CD4-positive, alpha-beta T cell treated with Interleukin-4 for 1 hour (primary cell): ENCODE results near the gene RASSF8.

Experiments
- DNase-seq, 2 donors: peaks; one replicate each; pipeline ENCODE4 v3.0.0-alpha.2; 2020 to 2022

Gene RASSF8

DNA sequence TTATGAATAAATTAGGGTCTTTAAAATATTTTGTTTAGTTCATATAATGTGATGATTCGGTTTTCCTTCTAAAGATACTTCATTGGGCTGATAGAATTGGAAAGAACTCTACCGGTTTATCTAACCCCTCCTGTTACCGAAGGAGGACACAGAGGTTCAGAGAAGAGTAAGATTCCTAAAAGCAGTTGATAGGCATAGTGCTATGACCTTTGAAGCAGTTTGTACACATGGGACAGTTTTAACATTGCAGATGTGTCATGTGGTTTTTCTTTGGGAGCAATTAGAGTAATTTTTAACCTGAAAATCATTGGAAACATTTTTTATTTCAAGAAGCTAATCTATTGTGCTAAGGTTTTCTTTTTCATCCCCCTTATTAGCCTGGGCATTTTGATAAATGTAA, 103.5 kb downstream of the RASSF8 start:
- no peak for DNase-seq

DNA sequence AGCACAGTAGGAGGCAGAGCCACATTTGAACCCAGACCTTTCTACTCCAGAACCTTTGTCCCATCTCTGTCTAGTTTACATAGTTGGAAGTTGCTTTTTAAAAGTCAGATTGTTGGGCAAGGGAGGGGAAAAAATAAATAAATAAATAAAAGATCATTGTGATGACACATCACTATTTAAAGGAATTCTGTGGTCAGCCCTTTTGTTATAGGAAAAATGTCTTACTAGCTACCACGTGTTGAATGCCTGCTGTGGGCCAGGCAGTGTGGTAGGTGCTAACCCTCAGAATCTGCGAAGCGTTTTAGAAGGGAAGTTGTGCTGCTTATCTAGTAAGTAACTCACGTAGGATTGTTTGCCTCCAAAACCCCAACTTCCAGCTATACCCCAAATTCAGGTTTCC, 104.1 kb downstream of the RASSF8 start:
- DNase-seq: no peak

DNA sequence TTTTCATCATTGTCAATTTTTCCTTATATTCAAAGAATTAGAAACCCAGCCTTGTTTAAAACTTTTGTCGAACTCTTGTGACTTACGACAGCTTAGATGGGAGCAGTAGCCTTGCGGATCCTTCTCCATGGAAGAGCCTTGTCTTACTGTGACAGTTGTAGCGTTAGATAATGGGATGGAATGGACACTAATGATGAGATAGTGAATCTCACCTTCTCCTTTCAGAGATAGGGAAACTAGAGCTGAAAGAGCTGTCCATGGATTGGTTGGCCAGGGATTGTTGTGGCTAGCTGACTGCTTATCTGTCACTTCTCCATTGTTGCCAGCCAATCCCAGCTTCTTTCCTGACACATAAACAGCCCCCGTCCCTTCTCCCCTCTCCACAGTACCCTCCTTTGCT, 107.0 kb downstream of the RASSF8 start:
- DNase-seq: no peak

DNA sequence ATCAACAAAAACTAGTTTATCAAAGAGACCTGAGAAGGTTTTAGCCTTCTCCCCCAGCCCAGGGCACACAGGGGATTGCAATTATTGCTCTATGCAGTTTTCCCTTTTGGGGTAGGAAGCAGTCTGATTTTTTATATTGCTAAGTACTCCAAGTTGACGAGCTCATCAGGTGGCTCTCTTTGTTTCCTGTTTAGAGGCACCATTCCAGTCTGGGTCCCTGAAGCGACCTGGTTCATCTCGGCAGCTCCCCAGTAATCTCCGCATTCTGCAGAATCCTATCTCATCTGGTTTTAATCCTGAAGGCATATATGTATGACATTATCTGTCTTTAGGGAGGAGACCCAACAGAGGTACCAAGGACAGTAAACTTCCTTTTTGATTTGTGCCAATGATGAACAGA, 110.0 kb downstream of the RASSF8 start:
- no peak for DNase-seq

DNA sequence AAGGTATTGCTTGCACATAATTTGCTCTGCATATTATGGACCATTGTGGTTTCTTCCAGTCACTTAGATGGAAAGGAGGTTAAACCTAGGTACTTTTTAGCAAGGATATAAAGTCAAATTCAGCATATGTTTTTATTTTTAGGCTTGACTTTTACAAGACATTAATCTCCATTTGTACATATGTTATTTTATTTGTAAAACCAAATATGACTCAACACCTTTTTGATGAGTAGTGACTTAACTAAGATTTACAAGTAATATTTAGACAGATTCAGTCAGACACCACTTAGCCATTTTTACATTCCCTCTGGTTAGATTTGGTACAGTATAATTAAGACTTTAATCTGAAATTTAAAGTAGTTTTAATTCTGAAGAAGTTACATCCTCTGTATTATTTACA, 111.3 kb downstream of the RASSF8 start:
- no peak for DNase-seq

DNA sequence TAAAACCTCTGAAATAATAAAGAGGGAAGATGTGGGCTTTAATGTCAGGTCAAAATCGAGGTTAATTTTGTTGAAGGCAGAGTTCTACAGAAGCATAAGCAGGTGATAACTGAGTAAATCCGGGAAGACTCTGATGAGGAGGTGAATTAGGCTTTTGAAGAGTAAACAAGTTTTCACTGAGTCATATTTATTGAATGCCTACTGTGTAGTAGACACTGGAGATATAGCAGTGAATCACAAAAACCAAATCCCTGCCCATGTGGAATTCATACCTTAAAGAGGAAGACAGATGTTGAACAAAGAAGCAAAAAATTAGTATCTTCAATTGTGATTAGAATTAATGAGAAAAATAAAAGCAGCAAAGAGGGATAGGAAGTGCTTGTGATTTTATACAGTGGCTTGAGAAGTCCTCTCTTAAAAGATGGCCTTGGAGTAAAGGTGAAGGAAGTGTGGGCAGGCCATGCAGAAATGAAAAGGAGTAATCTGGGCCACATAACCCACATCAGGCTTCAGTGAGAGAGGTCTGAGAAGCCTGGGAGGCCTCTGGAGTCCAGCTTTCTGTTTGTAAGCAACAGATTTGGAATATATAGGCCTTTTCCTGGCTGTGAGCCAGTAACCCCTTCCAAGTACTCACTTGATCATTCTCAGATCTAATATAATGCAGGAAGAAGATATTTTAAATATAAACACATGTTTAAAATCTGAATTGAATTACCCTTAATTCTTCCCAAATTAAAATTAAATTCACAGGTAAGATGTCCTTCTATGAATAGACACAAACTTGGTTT, 119.6 kb downstream of the RASSF8 start:
- no peak for DNase-seq

DNA sequence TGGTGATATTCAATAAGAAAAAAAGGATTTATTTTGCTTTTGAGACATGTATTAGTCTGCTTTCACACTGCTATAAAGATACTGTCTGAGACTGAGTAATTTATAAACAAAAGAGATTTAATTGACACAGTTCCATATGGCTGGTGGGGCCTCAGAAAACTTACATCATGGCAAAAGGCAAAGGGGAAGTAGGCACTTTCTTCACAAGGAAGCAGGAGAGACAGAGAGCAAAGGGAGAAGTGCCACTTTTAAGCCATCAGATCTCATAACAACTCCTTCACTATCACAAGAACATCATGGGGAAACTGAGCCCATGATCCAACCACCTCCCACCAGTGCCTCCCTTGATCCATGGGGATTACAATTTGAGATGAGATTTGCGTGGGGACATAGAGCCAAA, 122.4 kb downstream of the RASSF8 start:
- DNase-seq: no peak

DNA sequence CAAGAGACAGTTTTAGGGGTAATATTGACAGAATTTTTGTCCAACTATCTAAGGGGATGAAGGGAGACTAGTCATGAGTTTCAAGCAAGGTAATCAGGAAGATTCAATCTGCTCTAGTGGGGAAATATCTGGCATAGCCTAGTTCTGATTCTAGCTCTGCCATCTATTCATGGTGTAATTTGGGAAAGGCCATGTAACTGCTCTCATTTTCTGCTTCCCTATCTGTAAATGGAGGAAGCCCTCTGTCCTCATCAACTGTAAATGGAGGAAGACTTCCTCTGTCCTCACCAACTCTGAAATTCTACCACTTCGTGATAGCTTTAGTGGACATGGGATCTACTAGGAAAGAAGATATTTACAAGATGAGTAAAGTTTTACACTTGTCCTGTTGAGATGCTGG, 128.5 kb downstream of the RASSF8 start:
- no peak for DNase-seq

DNA sequence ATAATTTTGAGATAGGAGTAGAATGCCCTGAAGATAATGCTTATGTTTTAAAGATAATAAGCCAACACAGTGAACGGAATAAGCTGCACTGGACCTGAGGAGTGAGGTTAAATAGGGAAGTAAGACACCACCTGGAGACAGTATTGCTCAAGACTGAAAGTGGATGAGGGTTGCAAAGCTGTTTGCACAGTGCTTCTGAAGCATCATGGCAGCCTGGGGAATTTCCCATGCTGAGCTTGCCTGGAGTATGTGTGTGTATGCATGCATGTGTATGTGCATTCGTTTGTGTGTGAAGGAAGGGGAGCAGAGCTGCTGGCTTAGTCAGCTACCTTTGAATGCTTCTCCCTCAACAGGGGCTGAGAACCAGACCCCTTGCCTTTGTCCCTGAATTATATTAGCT, 130.5 kb downstream of the RASSF8 start:
- DNase-seq: peak in 1 of 2 donors; percentile 12

DNA sequence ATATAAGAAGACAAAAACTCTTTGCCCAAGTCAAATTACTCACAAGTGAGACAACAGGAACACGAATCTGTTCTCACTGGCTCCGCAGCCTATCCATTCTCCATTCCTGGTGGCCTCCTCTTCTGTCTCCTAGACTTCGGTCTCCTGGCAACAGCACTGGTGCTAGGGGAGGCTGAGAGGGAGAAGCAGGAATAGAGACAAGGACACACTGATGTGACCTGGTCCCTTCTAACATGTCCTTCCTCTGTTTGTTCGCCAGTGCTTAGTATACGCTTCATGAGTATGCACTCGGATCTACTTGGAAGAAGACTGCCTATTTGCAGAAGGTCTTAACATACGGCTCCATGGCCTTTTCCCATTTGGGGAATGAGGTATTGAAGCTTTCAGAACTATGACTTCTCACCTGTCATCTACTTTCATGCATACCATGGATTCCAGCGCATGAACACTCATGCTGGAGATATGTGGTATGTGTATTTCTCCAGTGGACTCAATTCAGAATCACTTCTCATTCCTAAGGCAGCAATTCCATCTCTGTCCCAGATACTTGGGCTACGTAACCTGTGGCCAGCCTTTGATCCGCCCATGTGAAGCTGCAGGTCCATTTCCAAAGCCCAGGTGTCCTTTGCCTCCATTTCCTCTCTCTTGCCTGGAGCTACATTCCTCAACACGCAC, 132.5 kb downstream of the RASSF8 start:
- DNase-seq: no peak

DNA sequence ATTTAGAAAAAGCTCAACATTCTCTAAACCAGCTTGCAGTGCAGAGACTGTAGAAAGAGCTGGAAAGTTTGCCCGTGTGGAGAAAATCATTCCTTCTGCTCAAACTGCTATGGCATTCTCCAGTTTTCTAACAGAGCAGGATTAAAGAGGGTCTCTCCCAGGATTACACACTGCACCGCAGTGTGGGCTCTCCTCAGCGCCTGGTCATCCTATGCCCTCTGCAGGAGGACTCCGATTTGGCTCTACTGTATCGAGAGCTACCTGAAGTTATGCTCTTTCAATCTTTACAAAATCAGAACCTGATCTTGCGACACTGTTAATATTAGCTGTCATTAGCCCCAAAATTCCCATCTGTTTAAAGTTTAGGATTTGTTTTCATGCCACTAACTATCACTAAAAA, 133.3 kb downstream of the RASSF8 start:
- no peak for DNase-seq

DNA sequence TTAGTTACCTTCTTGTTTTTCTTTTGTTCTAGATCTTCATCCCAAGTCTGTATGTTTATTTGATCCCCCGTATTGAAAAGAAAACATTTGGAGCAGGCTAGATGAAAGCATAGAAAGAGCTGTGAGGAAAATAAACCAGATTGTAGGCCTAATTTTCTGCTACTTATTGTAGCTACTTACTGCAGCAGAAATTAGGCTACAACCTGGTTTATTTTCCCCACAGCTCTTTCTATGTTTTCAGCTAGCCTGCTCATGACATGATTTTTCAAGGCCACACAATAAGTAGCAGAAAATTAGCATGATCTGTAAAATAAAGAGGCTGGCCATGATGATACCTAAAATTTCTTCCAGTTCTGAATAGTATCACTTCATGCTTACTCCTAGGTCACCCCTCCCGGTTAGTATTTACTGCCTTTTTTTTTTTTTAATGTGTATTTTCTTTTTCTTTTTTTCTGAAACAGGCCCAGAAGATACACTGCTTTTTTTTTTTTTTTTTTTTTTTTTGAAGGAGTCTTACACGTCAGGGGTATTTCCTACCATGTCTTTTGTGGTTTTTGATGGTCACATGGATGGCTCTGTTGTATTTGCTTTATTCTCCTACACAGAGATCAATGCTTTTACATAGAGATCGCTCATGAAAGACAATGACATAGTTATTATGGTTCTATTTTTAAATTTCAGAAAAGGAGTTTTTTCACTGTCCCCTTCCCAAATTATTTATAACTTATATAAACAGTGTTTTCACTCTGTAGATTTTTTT, 134.0 kb downstream of the RASSF8 start:
- no peak for DNase-seq

DNA sequence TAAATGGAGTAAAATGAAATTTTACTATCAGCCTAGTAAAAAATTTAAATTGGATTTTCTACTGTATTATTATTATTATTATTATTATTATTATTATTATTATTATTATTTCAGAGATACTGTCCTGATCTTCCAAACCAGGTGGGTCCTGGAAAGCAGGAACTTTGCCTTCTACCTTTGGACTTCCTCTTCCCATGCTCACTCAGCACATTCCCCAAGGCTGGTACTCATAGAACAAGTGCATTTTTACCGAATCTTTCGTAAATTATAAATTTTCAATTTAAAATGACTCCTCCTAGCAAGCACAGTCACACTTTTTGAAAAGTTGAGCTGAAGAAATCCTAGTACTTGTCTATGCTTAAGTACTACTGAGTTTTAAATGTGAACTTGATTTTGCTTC, 136.7 kb downstream of the RASSF8 start:
- no peak for DNase-seq

DNA sequence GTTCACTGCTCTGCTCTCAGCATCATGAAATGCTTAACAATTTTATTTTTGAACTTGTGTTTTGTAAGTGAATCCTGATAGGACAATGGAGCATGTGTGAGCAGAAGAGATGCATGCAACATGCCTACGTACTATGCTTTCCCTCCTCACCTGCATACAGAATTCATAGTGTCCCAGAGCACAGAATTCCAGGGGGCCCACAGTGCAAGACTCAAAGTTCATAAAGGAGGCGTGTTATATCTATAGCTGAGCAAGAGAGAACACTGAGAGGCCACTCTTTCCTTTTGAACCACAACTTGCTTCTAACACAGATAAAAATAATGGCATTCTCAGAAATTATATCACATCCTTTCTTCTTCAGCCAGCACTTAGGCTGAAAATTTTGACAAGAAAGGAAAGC, 137.6 kb downstream of the RASSF8 start:
- no peak for DNase-seq

DNA sequence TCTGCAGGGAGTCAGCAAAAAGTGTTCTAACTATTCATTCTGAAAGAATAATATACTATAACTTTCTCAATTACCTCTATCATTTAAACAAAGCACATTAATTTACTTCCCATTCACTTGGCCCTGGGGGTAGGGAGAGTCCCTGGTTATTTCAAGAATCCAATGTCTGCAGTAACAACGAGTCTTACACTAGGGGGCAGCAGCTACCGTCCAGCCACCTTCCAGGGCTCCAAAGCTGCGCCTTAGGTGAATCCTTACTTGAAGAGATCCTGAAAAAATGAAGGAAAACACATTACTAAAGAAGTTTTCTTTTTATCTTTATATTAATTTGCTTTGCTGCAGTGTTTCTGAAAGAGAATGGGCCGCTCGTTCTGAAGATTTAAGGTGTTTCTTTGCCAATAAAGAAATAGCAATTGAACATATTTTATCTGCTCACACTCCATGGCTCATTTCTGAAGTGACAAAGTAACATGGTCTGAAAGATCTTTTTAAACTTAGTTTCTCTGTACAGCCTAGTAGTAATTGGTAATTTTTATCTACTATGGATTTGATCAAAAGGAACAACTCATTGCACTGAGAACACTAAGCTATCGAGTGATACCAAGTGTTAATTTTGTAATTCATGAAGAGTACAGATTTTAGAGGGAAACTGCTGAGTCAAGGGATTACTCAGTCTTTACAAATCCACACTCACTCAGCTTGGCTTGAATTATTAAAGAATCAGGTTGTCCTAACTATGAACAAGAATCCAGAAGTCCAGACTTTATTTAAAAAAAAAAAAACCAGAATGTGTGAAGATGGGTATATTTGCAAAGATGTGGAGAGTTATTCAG, 138.8 kb downstream of the RASSF8 start:
- DNase-seq: peak; percentile 60 to 63

DNA sequence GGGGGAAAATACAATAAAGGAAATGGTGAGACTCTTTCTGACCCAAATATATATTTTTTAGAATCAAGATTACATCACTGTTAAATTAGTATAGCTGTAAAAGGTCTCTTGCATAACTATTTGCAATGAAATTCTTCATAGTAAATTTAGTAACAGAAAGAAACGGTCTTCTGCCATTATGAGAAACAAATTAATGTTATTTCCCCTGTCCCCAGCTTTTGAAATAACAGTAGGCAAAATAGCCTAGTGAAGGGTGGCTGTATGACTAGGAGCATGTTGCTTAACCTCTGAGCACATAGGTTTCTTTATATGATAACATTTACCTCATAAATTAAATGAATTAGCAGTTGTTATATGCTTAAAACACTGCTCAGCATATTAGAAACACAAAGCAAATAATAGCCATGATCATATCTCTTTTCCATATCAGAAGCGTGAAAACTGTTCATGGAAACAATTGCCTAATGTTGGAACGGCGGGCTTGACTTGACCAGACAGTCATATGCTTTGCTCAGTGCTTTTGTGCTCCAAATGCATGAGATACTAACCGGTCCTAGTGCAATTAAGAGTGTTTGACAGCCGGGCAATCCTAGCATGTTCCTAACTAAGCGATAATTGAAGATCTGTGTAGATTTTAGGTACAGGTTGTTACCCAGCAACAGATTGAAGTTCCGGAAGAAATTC, 142.3 kb downstream of the RASSF8 start:
- DNase-seq: no peak

DNA sequence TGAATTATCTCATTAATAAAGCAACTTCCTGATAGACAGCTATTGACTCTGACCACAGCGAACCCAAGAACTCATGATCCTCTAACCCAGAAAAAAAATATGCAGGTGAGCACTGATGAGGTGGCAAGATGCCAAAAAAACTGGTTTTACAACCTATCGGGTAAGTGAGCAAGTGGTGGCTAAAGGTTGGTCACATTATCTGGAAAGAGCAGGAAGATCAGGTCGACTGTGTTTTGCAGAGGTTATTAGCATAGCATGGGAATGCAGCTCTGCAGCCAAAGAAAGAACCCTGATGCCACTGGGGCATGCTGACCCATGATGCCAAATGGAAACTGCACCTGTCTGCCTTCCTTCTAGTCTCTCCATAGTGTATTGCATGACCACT, 142.9 kb downstream of the RASSF8 start:
- DNase-seq: no peak

DNA sequence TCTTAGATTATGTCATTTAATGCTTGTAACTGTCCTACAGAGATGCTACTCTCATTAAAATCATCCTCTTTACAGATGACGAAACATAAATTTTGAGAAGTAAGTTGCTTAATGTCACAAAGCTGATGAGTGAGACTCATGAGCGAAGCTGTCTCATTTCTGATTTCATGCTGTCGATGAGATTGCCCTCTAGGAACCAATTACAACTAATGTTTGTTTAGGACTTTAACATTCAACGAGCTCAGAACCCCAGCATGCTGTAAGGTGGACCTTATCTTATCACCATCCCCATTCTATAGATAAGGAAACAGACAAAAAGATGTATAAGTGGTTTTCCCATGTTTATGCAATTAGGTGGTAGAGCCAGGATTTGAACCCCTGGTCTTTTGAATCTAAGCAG, 143.3 kb downstream of the RASSF8 start:
- DNase-seq: no peak

DNA sequence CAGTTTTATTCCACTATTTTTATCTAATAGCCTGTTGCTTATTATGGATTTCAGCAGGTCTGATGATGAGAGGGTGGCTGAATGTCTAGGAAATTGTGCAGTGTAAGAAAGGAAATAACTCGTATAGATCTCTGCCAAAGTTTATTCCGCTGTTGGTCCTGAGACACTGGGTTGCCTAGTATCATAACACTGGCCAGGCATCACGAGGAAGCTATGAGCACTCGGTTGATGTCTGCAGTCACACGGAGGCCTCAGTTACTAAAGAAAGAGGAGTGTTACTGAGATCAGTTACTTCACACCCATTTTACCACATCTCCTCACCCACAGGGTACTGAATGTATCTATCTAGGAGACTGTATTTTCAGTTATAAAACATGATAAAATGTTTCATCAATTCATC, 144.5 kb downstream of the RASSF8 start:
- no peak for DNase-seq

DNA sequence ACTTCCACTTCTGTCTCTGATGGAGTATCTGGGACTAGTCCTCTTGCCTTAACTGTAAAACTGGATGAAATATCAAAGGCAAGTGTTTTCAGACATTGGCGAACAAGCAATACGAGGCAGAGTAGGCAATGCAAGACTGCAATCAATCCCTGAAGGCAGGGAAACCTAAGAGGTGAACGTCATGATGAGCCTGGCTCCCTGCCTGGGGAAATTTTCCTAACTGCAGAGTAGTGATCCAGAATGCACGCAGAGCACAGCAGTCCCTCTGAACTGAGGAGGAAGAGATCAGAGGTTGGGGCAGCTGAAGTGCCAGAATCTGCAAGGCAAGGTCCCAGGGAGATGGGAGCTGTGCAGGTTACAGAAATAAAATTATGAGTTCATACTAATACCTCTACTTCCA, 147.9 kb downstream of the RASSF8 start:
- no peak for DNase-seq

DNA sequence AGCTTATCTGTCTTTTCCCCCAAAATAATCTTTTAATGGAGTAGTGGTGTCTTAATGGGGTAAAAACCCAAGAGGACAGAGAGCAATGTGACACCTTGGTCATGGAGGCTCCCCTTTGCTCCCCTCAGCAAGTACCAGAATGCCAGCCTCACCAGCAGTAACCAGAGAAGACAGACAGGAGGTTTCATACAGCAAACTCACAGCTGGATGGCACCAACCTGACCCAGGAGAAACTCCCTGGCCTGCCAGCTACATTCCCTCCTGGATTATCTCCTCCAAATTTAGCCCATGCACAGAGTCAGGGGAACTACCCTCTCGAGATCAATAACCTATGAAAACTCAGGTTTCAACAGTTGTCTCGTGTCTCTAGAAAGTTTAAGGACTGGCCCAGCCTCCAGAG, 150.4 kb downstream of the RASSF8 start:
- no peak for DNase-seq

DNA sequence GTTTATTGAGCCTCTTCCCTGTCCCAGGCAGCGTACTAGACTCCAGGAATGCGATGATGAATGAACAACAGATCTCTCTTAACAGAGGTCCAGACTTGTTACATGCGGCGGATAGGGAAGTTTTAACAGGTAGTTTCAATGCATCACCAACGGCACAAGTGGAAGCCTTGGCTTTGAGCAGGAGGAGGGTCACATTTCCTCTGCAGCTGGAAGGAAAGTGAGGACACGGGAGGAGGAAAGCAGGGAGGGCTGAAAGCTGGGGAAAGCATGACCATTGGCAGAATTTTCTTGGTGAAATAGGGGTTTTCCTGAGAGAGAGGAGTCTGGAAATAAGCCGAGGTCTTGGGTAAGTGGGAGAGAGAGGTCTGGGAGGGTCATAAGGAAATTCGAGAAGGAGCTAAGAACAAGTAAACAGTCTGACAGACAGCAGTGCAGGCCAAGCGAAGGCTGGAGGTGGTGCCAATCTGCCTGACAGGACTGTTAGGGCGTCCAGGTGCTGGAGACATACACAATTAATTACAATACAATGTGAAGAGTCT, 150.9 kb downstream of the RASSF8 start:
- no peak for DNase-seq
